ENCODE measurements around the gene TAL1.

GRCh38 chr1:47219590-47220220 is 12.3 kb downstream of the TAL1 start:
- TF ChIP-seq, protein P1, sequence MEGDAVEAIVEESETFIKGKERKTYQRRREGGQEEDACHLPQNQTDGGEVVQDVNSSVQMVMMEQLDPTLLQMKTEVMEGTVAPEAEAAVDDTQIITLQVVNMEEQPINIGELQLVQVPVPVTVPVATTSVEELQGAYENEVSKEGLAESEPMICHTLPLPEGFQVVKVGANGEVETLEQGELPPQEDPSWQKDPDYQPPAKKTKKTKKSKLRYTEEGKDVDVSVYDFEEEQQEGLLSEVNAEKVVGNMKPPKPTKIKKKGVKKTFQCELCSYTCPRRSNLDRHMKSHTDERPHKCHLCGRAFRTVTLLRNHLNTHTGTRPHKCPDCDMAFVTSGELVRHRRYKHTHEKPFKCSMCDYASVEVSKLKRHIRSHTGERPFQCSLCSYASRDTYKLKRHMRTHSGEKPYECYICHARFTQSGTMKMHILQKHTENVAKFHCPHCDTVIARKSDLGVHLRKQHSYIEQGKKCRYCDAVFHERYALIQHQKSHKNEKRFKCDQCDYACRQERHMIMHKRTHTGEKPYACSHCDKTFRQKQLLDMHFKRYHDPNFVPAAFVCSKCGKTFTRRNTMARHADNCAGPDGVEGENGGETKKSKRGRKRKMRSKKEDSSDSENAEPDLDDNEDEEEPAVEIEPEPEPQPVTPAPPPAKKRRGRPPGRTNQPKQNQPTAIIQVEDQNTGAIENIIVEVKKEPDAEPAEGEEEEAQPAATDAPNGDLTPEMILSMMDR (IDR thresholded peaks at IDR 0.05) = no peak
- no peak for TF ChIP-seq ZFX (IDR thresholded peaks at IDR 0.05; ENCODE audit: borderline replicate concordance)
